ENCODE results near the gene DNAJC3. TPM values are rescaled to one million over a fixed set of nuclear protein-coding genes. Genes with fewer than 3 reads are reported as not detected.

DNAJC3 gene
- total RNA-seq, 4 donors from 2014 or later = 27.8 to 40.6 (median 34.6) TPM

DNA sequence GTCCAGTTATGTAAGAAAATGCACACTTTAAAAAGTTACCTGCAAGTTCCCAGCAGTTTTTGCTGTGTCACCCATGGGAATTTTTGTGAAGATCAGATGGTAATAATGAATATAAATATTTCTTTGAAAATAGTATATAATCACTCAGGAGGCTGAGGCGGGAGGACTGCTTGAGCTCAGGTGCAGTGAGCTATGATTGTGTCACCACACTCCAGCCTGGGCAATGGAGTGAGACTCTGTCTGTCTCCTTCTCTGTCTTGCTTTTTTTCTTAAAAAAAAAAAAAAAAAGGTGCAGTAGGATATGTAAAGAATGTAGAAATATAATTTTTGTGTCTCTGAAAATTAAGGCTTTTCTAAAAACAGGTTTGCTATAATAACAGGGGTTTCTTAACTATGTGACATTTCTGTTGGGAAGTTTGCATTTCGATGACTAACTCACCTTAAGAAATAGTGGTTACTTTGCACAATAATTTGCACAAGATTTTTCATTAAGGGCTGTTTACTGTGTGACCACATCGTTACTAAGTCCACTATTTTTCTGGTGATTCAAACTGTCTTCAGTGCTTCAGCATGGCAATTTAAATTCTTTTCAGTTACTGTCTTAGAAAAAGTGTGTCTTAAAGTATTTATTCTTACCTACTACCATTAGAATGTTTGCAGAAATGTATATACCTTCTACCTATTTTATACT is 37.3 kb downstream of the DNAJC3 start:
- Histone ChIP-seq H3K36me3 (peaks cover 0 to 71% (median 0%) of the 10 kb centered on the region in 3 donors), H3K27me3 (no peaks in the 10 kb centered on the region), H3K27ac (no peak overlapping the region), H3K9me3 (no peaks in the 10 kb centered on the region), H3K4me3 (no peak overlapping the region), H3K4me1 (no peaks in the 10 kb centered on the region)
- DNase-seq = no peak
- intact Hi-C loops (cut with DNase I) = no loop called here
- 48 to 59% methylated on average over 3 of the region's 3 CpGs for WGBS, 2 donors
- TF ChIP-seq, protein P1, sequence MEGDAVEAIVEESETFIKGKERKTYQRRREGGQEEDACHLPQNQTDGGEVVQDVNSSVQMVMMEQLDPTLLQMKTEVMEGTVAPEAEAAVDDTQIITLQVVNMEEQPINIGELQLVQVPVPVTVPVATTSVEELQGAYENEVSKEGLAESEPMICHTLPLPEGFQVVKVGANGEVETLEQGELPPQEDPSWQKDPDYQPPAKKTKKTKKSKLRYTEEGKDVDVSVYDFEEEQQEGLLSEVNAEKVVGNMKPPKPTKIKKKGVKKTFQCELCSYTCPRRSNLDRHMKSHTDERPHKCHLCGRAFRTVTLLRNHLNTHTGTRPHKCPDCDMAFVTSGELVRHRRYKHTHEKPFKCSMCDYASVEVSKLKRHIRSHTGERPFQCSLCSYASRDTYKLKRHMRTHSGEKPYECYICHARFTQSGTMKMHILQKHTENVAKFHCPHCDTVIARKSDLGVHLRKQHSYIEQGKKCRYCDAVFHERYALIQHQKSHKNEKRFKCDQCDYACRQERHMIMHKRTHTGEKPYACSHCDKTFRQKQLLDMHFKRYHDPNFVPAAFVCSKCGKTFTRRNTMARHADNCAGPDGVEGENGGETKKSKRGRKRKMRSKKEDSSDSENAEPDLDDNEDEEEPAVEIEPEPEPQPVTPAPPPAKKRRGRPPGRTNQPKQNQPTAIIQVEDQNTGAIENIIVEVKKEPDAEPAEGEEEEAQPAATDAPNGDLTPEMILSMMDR (IDR thresholded peaks at IDR 0.05) = no peak
- no peak for TF ChIP-seq POLR2A (IDR thresholded peaks at IDR 0.05)

DNA sequence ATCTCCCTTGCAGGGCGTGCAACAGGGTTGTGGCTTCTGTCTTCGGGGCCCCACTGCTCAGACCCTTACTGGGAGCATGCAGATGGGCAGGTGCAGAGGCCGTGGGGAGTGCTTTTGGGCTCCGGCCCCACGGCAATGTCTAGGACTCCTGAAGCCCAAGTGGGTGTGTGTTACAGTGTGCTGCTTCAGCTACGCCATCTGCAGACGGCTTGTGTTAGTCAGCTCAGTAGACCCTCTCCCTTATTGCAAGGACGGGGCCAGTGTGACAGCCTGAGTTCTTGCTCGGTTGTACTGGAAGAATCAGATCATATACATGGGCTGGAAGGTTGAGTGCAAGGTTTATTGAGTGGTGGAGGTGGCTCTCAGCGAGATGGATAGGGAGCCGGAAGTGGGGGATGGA is 39.3 kb downstream of the DNAJC3 start:
- Histone ChIP-seq H3K27ac (no peak overlapping the region), H3K27me3 (no peaks in the 10 kb centered on the region), H3K36me3 (peaks cover 0 to 51% (median 0%) of the 10 kb centered on the region in 3 donors), H3K4me1 (no peaks in the 10 kb centered on the region), H3K4me3 (no peak overlapping the region), H3K9me3 (no peaks in the 10 kb centered on the region)
- intact Hi-C loops (cut with DNase I) = no loop called here
- no peak for DNase-seq
- TF ChIP-seq, protein P1 (IDR thresholded peaks at IDR 0.05) = no peak
- TF ChIP-seq POLR2A (IDR thresholded peaks at IDR 0.05) = no peak
- WGBS, 2 donors = 92 to 97% methylated on average over 9 to 10 of the region's 11 CpGs

DNA sequence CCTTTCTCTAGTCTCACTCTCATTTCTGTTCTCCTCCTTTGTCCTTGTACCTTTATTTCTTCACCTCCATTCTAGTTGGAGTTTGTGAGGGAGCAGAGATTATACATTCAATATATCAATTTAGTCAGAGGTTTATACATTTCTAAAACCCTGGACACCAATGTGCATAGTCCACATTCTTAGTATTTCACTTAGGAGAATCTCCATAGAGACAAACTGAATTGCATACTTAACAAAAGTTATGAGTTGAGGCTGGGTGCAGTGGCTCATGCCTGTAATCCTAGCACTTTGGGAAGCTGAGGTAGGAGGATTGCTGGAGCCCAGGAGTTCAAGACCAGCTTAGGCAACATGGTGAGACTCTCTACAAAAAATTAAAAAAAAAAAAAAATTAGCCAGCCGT is 45.3 kb downstream of the DNAJC3 start:
- intact Hi-C loops (cut with DNase I) = no loop called here
- DNase-seq = no peak
- H3K27ac ChIP-seq = no peak overlapping the region

DNA sequence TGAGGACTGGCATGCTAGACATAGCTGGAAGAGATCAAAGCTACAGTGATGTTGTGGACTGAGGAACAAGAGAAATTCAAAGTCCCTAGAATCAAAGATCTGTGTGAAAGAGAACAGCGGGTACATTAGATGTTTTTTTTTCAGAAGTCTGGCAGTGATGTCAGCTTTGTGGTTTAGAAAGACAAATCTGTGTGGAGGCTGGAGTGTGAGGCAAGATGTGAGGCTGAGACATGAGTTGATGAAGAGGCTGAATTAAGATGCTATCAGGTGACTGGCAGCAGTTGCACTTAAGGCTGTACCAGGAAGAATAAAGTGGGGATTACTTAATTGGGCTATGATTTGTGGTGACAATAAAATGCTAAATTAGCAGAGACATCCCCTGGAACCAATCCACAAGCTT is 46.5 kb downstream of the DNAJC3 start:
- intact Hi-C loops (cut with DNase I) = no loop called here
- WGBS, 2 donors = 85 to 96% methylated on average over 1 of the region's 1 CpG
- no peak for TF ChIP-seq POLR2A (IDR thresholded peaks at IDR 0.05)
- TF ChIP-seq, protein P1 (IDR thresholded peaks at IDR 0.05) = no peak
- peaks cover 0 to 25% (median 4%) of the 10 kb centered on the region in 3 donors for H3K36me3 ChIP-seq
- no peak overlapping the region for H3K27ac ChIP-seq
- no peaks in the 10 kb centered on the region for H3K9me3 ChIP-seq
- no peak overlapping the region for H3K4me3 ChIP-seq
- no peaks in the 10 kb centered on the region for H3K4me1 ChIP-seq
- no peak for DNase-seq
- H3K27me3 ChIP-seq = no peaks in the 10 kb centered on the region

More for the DNA sequence above, 45.3 kb downstream of the DNAJC3 start:
- WGBS, 2 donors = 80 to 94% methylated on average over 1 of the region's 1 CpG
- Histone ChIP-seq H3K4me3 (no peak overlapping the region), H3K9me3 (no peaks in the 10 kb centered on the region), H3K36me3 (peaks cover 0 to 31% (median 4%) of the 10 kb centered on the region in 3 donors), H3K4me1 (no peaks in the 10 kb centered on the region), H3K27me3 (no peaks in the 10 kb centered on the region)
- no peak for TF ChIP-seq POLR2A (IDR thresholded peaks at IDR 0.05)
- TF ChIP-seq, protein P1 (IDR thresholded peaks at IDR 0.05) = no peak

DNA sequence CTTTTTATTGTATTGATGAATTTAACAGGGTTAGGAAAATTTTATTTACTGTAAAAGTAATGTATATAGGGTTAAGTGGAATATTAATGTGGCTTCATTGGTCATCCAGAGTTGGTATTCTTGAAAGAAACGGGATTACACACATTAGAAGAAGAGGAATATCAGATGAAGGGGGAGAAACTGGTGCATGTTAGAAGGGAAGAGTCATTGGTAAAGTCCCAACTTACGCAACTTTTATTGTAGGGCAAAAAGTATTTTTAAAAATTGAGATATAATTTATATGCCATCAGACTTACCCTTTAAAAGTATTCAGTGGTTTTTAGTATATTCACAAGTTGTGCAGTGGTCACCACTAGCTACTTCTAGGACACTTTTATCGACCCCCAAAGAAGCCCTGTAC is 47.3 kb downstream of the DNAJC3 start:
- Histone ChIP-seq H3K36me3 (peaks cover 0 to 25% (median 4%) of the 10 kb centered on the region in 3 donors), H3K9me3 (no peaks in the 10 kb centered on the region), H3K4me3 (no peak overlapping the region), H3K27ac (no peak overlapping the region), H3K4me1 (no peaks in the 10 kb centered on the region), H3K27me3 (no peaks in the 10 kb centered on the region)
- TF ChIP-seq, protein P1 (IDR thresholded peaks at IDR 0.05) = no peak
- no peak for TF ChIP-seq POLR2A (IDR thresholded peaks at IDR 0.05)
- DNase-seq = no peak
- 92 to 94% methylated on average over 3 of the region's 3 CpGs for WGBS, 2 donors
- intact Hi-C loops (cut with DNase I) = no loop called here
